ENCODE data around the gene SMIM33. TPM values are rescaled to one million over a fixed set of nuclear protein-coding genes. Genes with fewer than 3 reads are reported as not detected.
A peak's percentile ranks its signal among the peaks of the same experiment; 100 is the strongest.

The SMIM33 gene
- total and polyA plus RNA-seq, 9 of the 15 experiments (the other 6 are each of a cell fraction or from before 2014, with no cell fraction given) = not detected

GRCh38 chr5:139439013-139439903 lies 31.5 kb upstream of the SMIM33 start, which contains the start of gene DNAJC18 (continued):
- TF ChIP-seq, protein P1, sequence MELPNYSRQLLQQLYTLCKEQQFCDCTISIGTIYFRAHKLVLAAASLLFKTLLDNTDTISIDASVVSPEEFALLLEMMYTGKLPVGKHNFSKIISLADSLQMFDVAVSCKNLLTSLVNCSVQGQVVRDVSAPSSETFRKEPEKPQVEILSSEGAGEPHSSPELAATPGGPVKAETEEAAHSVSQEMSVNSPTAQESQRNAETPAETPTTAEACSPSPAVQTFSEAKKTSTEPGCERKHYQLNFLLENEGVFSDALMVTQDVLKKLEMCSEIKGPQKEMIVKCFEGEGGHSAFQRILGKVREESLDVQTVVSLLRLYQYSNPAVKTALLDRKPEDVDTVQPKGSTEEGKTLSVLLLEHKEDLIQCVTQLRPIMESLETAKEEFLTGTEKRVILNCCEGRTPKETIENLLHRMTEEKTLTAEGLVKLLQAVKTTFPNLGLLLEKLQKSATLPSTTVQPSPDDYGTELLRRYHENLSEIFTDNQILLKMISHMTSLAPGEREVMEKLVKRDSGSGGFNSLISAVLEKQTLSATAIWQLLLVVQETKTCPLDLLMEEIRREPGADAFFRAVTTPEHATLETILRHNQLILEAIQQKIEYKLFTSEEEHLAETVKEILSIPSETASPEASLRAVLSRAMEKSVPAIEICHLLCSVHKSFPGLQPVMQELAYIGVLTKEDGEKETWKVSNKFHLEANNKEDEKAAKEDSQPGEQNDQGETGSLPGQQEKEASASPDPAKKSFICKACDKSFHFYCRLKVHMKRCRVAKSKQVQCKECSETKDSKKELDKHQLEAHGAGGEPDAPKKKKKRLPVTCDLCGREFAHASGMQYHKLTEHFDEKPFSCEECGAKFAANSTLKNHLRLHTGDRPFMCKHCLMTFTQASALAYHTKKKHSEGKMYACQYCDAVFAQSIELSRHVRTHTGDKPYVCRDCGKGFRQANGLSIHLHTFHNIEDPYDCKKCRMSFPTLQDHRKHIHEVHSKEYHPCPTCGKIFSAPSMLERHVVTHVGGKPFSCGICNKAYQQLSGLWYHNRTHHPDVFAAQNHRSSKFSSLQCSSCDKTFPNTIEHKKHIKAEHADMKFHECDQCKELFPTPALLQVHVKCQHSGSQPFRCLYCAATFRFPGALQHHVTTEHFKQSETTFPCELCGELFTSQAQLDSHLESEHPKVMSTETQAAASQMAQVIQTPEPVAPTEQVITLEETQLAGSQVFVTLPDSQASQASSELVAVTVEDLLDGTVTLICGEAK (IDR thresholded peaks at IDR 0.05) = 0 out of 2 replicates have a peak, but pooled peaks have one; percentile 38
- TF ChIP-seq, protein P1 (CRISPR knock-in tag; IDR thresholded peaks at IDR 0.05) = no peak
- TF ChIP-seq ZNF407 (IDR thresholded peaks at IDR 0.05; ENCODE audit: low read depth) = no peak
- TF ChIP-seq, protein P2, sequence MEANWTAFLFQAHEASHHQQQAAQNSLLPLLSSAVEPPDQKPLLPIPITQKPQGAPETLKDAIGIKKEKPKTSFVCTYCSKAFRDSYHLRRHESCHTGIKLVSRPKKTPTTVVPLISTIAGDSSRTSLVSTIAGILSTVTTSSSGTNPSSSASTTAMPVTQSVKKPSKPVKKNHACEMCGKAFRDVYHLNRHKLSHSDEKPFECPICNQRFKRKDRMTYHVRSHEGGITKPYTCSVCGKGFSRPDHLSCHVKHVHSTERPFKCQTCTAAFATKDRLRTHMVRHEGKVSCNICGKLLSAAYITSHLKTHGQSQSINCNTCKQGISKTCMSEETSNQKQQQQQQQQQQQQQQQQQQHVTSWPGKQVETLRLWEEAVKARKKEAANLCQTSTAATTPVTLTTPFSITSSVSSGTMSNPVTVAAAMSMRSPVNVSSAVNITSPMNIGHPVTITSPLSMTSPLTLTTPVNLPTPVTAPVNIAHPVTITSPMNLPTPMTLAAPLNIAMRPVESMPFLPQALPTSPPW (CRISPR knock-in tag; IDR thresholded peaks at IDR 0.05) = peak; percentile 84
- TF ChIP-seq NUFIP1 (IDR thresholded peaks at IDR 0.05; ENCODE audit: partially characterized antibody) = no peak
- TF ChIP-seq ATF7 (IDR thresholded peaks at IDR 0.05) = peak; percentile 79
- 0 out of 2 replicates have a peak, but pooled peaks have one; percentile 14 for TF ChIP-seq SMARCA5 (IDR thresholded peaks at IDR 0.05)

Measured in K562 (cell line).